H9 (cell line): Measurements from ENCODE around the gene ELANE. TPM values are rescaled to one million over a fixed set of nuclear protein-coding genes. Genes with fewer than 3 reads are reported as not detected.

Experiments used
- DNase-seq: peaks from one replicate; pipeline ENCODE4 v3.0.0-alpha.2; 2017
- H2AFZ ChIP-seq: one replicate; pipeline ENCODE4 v1.6.1; 2013; ENCODE audit warnings: mild to moderate bottlenecking, low read length, control low read depth, moderate library complexity
- H2AK5ac ChIP-seq: 2 replicates; pipeline ENCODE4 v1.6.1; 2013; ENCODE audit warnings: low read length, control low read depth, mixed read lengths; ENCODE audit not compliant: insufficient read length
- H2BK120ac ChIP-seq: one replicate; pipeline ENCODE4 v1.6.1; 2013; ENCODE audit warnings: low read depth, mild to moderate bottlenecking, low read length, control low read depth, inconsistent platforms; ENCODE audit not compliant: poor library complexity, severe bottlenecking
- H2BK12ac ChIP-seq: 2 replicates; pipeline ENCODE4 v1.6.1; 2013; ENCODE audit warnings: low read length, control low read depth, mixed read lengths, low read depth; ENCODE audit not compliant: insufficient read length
- H2BK15ac ChIP-seq: 2 replicates; pipeline ENCODE4 v1.6.1; 2013; ENCODE audit warnings: low read depth, low read length, control low read depth
- H2BK20ac ChIP-seq: one replicate; pipeline ENCODE4 v1.6.1; 2013; ENCODE audit warnings: low read depth, mild to moderate bottlenecking, low read length, control low read depth, inconsistent platforms; ENCODE audit not compliant: poor library complexity, severe bottlenecking
- H2BK5ac ChIP-seq: 2 replicates; pipeline ENCODE4 v1.6.1; 2013; ENCODE audit warnings: low read length, control low read depth, mixed read lengths; ENCODE audit not compliant: insufficient read length
- H3K14ac ChIP-seq: 2 replicates; pipeline ENCODE4 v1.6.1; 2013; ENCODE audit warnings: low read length, control low read depth; ENCODE audit not compliant: insufficient read depth
- H3K18ac ChIP-seq: 2 replicates; pipeline ENCODE4 v1.6.1; 2013; ENCODE audit warnings: low read depth, mild to moderate bottlenecking, mixed read lengths, low read length, control low read depth; ENCODE audit not compliant: insufficient read length
- H3K23ac ChIP-seq: 2 replicates; pipeline ENCODE4 v1.6.1; 2013; ENCODE audit warnings: low read length, control low read depth, mixed read lengths, low read depth; ENCODE audit not compliant: insufficient read length
- H3K23me2 ChIP-seq: 2 replicates; pipeline ENCODE4 v1.6.1; 2013; ENCODE audit warnings: low read depth, mild to moderate bottlenecking, mixed read lengths, low read length, control low read depth; ENCODE audit not compliant: insufficient read length, poor library complexity, severe bottlenecking
- H3K27ac ChIP-seq: 2 replicates; pipeline ENCODE4 v1.5.1; 2013; ENCODE audit warnings: low read length, control low read depth, mixed read lengths, low read depth; ENCODE audit not compliant: insufficient read length
- H3K27me3 ChIP-seq: 2 replicates; pipeline ENCODE4 v1.6.1; 2013; ENCODE audit warnings: low read length, control low read depth, inconsistent platforms; ENCODE audit not compliant: insufficient read depth
- H3K4ac ChIP-seq: 2 replicates; pipeline ENCODE4 v1.6.1; 2013; ENCODE audit warnings: low read depth, mild to moderate bottlenecking, control low read depth, inconsistent platforms, low read length, moderate library complexity
- H3K4me1 ChIP-seq: 2 replicates; pipeline ENCODE4 v1.6.1; 2013; ENCODE audit warnings: low read length, control low read depth, inconsistent platforms; ENCODE audit not compliant: insufficient read depth
- H3K4me2 ChIP-seq: 2 replicates; pipeline ENCODE4 v1.6.1; 2013; ENCODE audit warnings: low read length, control low read depth, mixed read lengths; ENCODE audit not compliant: insufficient read length, insufficient read depth
- H3K56ac ChIP-seq: 2 replicates; pipeline ENCODE4 v1.6.1; 2013; ENCODE audit warnings: low read depth, mild to moderate bottlenecking, mixed read lengths, low read length, control low read depth; ENCODE audit not compliant: insufficient read length
- H3K79me1 ChIP-seq: 2 replicates; pipeline ENCODE4 v1.6.1; 2013; ENCODE audit warnings: low read depth, mild to moderate bottlenecking, moderate library complexity, low read length, control low read depth, inconsistent platforms; ENCODE audit not compliant: insufficient read depth, poor library complexity, severe bottlenecking
- H3K79me2 ChIP-seq: 2 replicates; pipeline ENCODE4 v1.6.1; 2013; ENCODE audit warnings: low read length, control low read depth, inconsistent platforms; ENCODE audit not compliant: insufficient read depth
- H3K9ac ChIP-seq: 2 replicates; pipeline ENCODE4 v1.6.1; 2013; ENCODE audit warnings: low read length, control low read depth, mixed read lengths; ENCODE audit not compliant: insufficient read length; ENCODE audit errors: extremely low read depth
- H3K9me3 ChIP-seq: one replicate; pipeline ENCODE4 v1.6.1; 2013; ENCODE audit warnings: low read depth, low read length, inconsistent platforms; ENCODE audit not compliant: control insufficient read depth
- H3T11ph ChIP-seq: one replicate; pipeline ENCODE4 v1.6.1; 2013; ENCODE audit warnings: mild to moderate bottlenecking, low read length, control low read depth, inconsistent platforms
- H4K20me1 ChIP-seq: one replicate; pipeline ENCODE4 v1.6.1; 2013; ENCODE audit not compliant: control insufficient read depth, insufficient read length, insufficient read depth
- H4K5ac ChIP-seq: 2 replicates; pipeline ENCODE4 v1.6.1; 2013; ENCODE audit warnings: low read depth, mild to moderate bottlenecking, mixed read lengths, low read length, control low read depth; ENCODE audit not compliant: insufficient read length
- H4K8ac ChIP-seq: replicated peaks from 2 replicates; pipeline ENCODE4 v1.6.1; 2013; ENCODE audit warnings: low read length, control low read depth, mixed read lengths, low read depth; ENCODE audit not compliant: insufficient read length
- H4K91ac ChIP-seq: 2 replicates; pipeline ENCODE4 v1.6.1; 2013; ENCODE audit warnings: low read depth, mild to moderate bottlenecking, moderate library complexity, mixed read lengths, low read length, control low read depth; ENCODE audit not compliant: insufficient read length
- H3K27ac Mint-ChIP-seq, 3 experiments: 2 replicates in 2 of 3; 3 replicates in 1 of 3; pipeline ENCODE4 v1.8.0; 2020 to 2021; ENCODE audit warnings: mixed read lengths in 3 of 3, mild to moderate bottlenecking in 1 of 3, moderate library complexity in 1 of 3
- H3K27me3 Mint-ChIP-seq: 2 replicates; pipeline ENCODE4 v1.8.0; 2021; ENCODE audit warnings: low read depth, mild to moderate bottlenecking, moderate library complexity, mixed read lengths
- H3K36me3 Mint-ChIP-seq, 3 experiments: 2 replicates in 2 of 3; 3 replicates in 1 of 3; pipeline ENCODE4 v1.8.0; 2020 to 2021; ENCODE audit warnings: low read depth in 3 of 3, mixed read lengths in 3 of 3; ENCODE audit not compliant: insufficient read depth in 1 of 3
- H3K4me1 Mint-ChIP-seq, 2 experiments: 2 replicates each; pipeline ENCODE4 v1.8.0; 2020; ENCODE audit warnings: mixed read lengths in 2 of 2
- H3K4me3 Mint-ChIP-seq, 2 experiments: 2 replicates in 1 of 2; 3 replicates in 1 of 2; pipeline ENCODE4 v1.8.0; 2020 to 2021; ENCODE audit warnings: mild to moderate bottlenecking in 2 of 2, mixed read lengths in 2 of 2, moderate library complexity in 1 of 2
- H3K9me3 Mint-ChIP-seq, 2 experiments: 2 replicates in 1 of 2; 3 replicates in 1 of 2; pipeline ENCODE4 v1.8.0; 2020; ENCODE audit warnings: mild to moderate bottlenecking in 2 of 2, mixed read lengths in 2 of 2, moderate library complexity in 1 of 2
- CTCF ChIP-seq: fragments of 200-600 bp; sonication (generic); conservative IDR thresholded peaks from 3 replicates; pipeline ENCODE4 v1.8.0; 2021; ENCODE audit warnings: antibody characterized with exemption, mild to moderate bottlenecking
- WGBS: extraction: QIAGEN DNeasy Blood & Tissue Kit; methylation state at CpG from one replicate; pipeline ENCODE4 v1.1.7; 2013; ENCODE audit warnings: missing lambda C conversion rate, low lambda C conversion rate, mixed read lengths; ENCODE audit not compliant: insufficient read length; ENCODE audit errors: extremely low coverage; 5-methylcytosine and 5-hydroxymethylcytosine counted together
- total RNA-seq: library from RNA; stranded (reverse); gene quantifications from 2 replicates; pipeline ENCODE4 v1.2.1, GENCODE V29; 2021

ELANE gene
- total RNA-seq, 1 experiment from 2014 or later: not detected

GRCh38 chr19:829129-829758 is 22.9 kb upstream of the ELANE start:
- no peak for TF ChIP-seq CTCF
- Histone ChIP-seq H2BK20ac (no peak overlapping the region), H3K4ac (no peak overlapping the region), H3K23ac (no peak overlapping the region), H2AFZ (no peak overlapping the region), H3K79me1 (no peaks in the 10 kb centered on the region), H4K8ac (no peak overlapping the region), H4K20me1 (no peaks in the 10 kb centered on the region), H4K5ac (no peak overlapping the region), H3K9ac (no peak overlapping the region), H3K56ac (no peak overlapping the region), H3K14ac (no peak overlapping the region), H3K4me2 (no peak overlapping the region), H3K9me3 (no peaks in the 10 kb centered on the region), H3K4me1 (no peaks in the 10 kb centered on the region), H3T11ph (no peak overlapping the region), H3K18ac (no peak overlapping the region), H4K91ac (no peak overlapping the region), H3K27ac (no peak overlapping the region), H2BK15ac (no peak overlapping the region), H2BK12ac (no peak overlapping the region), H2BK120ac (no peak overlapping the region), H2AK5ac (no peak overlapping the region), H3K23me2 (no peaks in the 10 kb centered on the region), H3K27me3 (no peaks in the 10 kb centered on the region), H3K79me2 (no peaks in the 10 kb centered on the region), H2BK5ac (no peak overlapping the region)
- no peak overlapping the region for H3K4me3 Mint-ChIP-seq
- H3K9me3 Mint-ChIP-seq: no peaks in the 10 kb centered on the region
- no peak overlapping the region for H3K27ac Mint-ChIP-seq
- 0 out of 4 replicates have a peak, but pooled peaks cover 0 to 3% of the 10 kb centered on the region in 2 experiments for H3K4me1 Mint-ChIP-seq
- no peak for DNase-seq
- H3K27me3 Mint-ChIP-seq: peaks cover 3% of the 10 kb centered on the region; the same call in 1 of the 2 replicates
- no peaks in the 10 kb centered on the region for H3K36me3 Mint-ChIP-seq
- no CpG with 5 or more reads among the region's 18 CpGs for WGBS
